Activated CD4-positive, alpha-beta T cell treated with anti-CD3 and anti-CD28 coated beads, Interleukin-10, Interleukin-2, amounts not matched to agents 100 ng/mL and 50 ng/mL, durations not matched to agents 16 hours and 8 hours (primary cell): ENCODE results near the gene ITGB7.
A peak's percentile ranks its signal among the peaks of the same experiment; 100 is the strongest.

Experiments
- DNase-seq: peaks from one replicate; pipeline ENCODE4 v3.0.0-alpha.2; 2020

Gene ITGB7

GRCh38 chr12:53207042-53207441 is at the start of gene ITGB7:
Gene ITGB7 (minus strand): TSS chr12:53207251. CDS start chr12:53200443, 6,808 bp downstream.
- peak; percentile 86 for DNase-seq

GRCh38 chr12:53255996-53256395 is 48.9 kb upstream of the ITGB7 start:
- no peak for DNase-seq

GRCh38 chr12:53254816-53255545 is 47.9 kb upstream of the ITGB7 start:
- DNase-seq: no peak

- no peak for DNase-seq
Observed at GRCh38 chr12:53253298-53253697, 46.2 kb upstream of the ITGB7 start.

- DNase-seq: no peak
Observed at GRCh38 chr12:53252349-53252916, 45.4 kb upstream of the ITGB7 start.

- peak; percentile 82 for DNase-seq
Observed at GRCh38 chr12:53251477-53252348, 44.7 kb upstream of the ITGB7 start.

DNA sequence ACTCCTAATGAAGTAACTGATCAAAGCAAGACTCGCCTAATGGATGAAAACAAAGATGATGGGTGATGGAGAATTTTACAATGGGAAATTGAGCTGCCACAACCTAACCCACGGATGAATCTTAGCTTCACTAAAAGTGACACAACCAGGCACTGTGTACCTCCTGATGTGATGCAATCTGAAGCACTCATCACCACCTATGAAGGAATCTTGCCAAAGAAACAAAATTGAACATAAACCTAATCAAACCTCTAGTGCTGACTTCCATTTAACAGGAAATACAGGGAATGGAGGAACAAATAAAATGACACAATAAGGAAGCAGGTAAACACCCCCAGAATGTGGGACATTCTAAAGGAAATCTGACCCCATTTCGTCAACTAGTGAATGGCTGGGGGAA is 38.2 kb upstream of the ITGB7 start:
- no peak for DNase-seq

GRCh38 chr12:53244337-53244736 is 37.3 kb upstream of the ITGB7 start:
- no peak for DNase-seq

DNA sequence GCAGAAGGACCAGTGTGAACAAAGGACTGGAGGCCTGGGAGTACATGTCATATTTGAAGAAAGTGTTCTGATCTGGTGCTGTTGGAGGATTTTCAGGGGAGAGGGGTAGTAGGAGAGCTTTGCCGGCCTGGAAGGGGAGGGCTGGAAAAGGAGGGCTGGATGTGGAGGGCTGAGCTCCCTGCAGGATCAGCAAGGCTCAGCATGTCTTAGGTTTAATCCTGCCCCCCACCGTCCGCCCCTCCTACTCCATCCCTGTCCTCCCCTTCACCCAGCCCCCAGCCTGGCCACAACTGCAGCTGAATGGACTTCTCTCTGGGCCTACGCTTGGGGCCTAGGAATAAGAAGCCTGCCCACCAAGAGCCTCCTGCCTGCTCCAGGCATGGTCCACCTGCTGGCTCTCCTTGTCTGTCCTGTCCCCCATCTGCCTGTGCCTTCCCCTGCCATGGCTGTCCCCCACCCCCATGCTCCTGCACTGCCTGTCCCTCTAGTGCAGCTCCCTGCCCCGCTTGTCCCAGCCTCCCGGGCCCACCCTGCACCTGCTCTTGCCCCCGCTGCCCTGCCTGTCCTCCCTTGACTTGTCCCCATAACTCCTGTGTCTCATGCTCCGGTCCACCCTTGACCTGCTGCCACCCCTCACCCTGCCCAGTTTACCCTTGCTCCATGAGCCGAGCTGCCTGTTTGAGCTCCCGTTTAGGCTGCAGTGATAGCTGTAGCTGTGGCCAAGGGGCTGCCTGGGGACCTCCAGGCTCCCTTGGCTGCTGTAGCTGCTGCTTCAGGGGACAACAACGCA is 34.8 kb upstream of the ITGB7 start:
- DNase-seq: no peak

GRCh38 chr12:53239643-53240258 is 32.7 kb upstream of the ITGB7 start:
- DNase-seq: no peak

DNA sequence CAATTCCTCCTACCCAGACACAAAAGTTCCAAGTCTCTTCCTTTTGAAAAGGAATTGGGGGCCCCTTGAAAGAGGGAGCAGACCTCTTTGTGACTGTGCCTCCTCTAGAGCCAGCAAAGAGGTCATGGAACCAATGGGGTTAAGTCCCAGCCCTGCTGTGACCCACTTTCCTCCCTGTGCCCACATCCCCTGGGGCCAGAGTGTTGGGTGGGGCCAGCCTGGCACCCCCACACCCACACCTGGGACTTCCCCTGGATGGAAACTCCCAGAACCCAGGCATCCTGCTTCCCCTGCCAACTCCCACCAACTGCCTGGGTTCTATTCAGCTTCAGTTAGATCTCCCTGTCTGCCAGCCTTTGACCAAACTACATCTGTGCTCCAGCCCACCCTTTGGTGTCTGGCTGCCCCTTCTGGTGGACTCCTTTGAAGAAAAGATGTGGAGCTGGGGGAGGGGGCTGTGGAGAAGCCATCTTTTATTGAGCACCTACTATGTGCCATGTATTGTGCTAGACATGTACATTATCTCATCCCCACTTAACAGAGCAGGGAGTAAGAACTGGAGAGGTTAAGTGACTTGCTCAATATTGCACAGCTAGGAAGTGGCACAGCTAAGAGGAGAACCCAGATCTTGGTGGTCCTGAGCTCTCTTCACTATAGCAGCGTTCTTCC is 29.5 kb upstream of the ITGB7 start:
- peak; percentile 58 for DNase-seq

DNA sequence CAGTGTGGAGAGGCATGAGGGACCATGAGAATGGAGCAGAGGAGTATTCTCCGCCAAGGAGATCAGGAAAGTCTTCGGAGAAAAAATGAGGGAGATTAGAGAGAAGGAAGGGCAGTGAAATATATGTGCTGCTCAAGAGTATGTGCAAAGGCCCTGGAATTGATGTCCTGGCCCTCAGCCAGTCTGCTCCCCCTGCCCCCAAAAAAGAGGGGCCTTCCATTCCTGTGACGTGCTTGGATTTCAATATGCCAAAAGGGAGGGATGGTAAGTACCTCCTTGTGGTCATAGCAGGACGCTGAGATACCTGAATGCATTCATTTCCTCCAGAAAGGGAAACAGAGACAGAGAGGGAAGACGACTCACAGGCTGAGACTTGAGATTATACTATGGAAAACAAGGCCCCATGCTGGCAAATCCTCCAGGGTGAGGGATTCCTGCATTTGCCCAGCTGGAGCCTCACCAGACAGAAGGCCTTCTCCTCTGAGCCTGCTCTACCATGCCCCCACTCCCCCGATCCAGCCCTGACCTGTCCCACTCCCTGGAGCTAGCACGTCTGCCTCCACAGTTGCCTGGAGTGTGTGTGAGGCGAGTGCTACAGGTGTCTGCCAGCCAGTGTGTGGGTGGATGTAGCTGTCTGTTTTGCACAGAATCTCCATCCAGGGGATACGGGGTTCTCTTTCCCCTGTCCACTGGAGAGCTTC is 28.8 kb upstream of the ITGB7 start:
- DNase-seq: no peak

GRCh38 chr12:53235164-53235563 is 28.1 kb upstream of the ITGB7 start:
- DNase-seq: no peak

- no peak for DNase-seq
Observed at GRCh38 chr12:53234271-53234914, 27.3 kb upstream of the ITGB7 start.

DNA sequence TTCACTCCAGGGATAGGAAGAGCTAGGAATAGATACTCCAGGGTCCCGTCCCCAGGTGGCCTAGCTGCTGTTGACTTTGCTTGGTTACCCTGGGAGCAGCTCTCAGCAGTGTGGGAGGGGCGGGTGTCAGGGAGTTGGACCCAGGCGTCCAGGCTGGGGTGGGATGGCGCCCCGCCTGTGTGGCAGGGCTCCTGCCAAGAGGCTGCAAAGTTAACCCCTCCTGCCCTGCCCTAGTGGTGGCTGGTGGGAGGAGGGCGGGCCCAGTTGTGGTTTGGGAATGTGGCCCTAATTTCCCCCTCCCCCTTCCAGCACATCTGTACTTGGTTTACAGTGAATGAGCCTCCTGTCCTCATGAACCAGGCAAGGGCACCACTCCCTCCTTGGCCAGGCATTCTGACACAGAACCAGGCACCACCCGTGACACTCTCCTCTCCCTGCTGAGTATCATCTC is 26.6 kb upstream of the ITGB7 start:
- DNase-seq: no peak

DNA sequence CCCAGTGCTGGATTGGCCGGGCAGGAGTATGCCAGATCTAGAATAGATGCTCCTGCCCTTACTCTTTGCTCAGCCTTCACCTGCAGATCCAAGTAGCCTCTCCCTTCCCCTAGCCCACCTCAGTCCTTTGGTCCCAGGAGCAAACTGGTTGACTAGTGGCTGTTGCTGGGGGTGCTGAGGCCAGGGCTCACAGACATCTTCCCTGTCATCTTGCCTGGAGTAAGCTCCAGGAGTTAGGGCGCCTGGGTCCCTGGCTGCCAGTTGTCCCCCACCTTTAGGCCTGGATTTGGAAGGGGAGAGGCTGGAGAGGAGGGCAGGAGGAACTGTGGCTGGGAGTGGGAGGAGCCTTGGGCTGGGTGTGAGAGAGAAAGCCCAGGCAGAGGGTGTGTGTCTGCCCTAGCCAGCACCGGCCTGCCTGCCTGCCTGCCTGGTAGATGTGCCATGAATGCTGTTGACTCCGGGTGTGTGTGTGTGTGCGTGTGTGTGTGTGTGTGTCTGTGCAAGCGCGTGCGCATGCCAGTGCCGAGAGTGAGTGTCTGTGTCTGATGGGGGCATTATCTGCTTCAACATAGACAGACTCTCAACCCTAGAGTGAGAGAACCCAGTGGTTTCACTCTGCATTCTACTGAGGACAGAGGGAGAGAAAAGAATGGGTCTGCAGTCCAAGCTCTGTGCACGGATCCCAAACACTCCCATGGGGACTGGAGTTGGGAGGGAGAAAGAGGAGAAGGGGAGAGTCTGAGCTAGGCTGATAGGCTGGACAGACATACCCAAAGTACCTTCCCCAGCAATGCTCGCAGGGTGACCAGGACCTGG is 25.8 kb upstream of the ITGB7 start:
- peak; percentile 51 for DNase-seq

DNA sequence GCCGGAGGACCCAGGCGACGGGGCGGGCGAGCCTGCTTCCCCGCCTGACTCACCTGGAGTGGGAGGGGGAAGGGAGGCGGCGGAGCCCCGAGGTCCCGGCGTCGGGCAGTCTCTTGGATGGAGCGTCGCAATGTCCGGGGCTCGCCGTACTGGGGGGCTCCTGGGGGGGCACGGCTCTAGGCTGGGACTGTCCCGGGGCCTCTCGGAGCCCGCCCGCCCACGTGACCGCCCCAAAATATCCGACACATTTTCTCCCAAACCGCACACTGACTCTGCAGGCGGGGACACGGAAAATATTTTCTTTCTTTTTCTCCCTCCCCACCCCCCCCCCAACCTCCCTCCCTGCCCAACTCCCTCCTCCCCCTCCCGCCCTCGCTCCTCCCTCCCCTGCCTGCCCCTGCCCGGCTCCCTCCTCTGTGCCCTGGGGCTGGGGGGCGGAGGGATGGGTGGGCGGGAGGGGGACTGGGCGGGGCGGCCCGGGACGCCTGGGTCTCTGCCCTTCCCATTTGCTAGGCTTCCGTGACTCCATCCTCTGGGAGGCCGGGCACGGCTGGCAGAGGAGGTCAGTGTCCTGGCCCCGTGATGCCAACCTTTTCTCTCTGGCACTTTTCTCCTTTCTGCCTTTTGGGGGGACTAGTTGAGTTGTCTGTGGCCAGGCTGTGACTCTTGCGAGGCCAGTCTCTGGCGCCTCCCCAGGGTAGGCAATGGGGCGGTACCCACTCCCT is 25.0 kb upstream of the ITGB7 start, which contains the start of gene RARG:
Gene RARG, minus strand, starts transcription at position 289 of the 725 bp plus-strand sequence. CDS start 4,664 bp downstream, outside the sequence.
- DNase-seq: peak; percentile 66

- no peak for DNase-seq
Observed at GRCh38 chr12:53231671-53231920, 24.5 kb upstream of the ITGB7 start.
